ENCODE data around the gene TP53I13.

The TP53I13 gene

DNA sequence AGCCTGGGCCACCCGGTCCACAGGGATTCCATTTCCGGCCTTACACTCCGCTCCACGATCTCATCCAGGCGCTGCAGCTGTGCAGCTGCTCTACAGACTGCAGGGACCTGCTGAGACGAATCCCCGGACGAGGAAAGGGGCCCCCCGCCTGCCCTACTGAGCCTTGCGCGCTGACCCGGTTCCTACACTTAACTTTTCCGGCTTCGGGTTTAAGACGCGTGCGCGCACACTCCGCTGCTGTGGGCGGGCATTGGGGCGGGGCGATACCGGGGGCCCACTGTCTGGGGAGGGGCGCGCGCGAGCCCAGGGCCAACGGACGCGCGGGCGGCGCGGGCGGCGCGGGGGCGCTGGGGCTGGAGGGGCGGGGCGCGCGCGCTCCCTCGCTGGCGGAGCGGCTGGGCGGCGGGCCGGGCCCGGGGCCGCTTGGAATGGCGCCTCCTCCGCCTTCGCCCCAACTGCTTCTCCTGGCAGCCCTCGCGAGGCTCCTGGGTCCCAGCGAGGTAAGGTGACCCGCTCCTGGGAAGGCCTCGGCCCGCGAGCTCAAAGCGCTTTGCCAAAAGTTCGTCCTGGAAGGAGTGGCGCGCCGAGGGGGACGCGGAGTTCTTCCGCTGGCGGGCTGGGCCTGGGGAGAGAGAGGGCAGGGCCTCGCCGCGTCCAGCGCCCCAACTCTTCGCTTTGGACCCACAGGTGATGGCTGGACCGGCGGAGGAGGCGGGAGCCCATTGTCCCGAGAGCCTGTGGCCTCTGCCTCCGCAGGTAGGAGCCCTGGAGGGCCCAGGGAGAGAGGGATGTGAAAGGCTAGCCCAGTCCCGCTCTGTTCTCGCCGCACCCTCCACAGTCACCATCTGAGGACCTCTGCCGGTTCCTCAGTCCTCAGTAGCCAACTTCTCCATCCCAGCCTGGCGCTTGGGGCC lies at the start of gene TP53I13:
Gene TP53I13 (plus strand): TSS at position 371 of the 914 bp plus-strand sequence. CDS start 58 bp downstream, at position 429.
- TF ChIP-seq, protein P1, sequence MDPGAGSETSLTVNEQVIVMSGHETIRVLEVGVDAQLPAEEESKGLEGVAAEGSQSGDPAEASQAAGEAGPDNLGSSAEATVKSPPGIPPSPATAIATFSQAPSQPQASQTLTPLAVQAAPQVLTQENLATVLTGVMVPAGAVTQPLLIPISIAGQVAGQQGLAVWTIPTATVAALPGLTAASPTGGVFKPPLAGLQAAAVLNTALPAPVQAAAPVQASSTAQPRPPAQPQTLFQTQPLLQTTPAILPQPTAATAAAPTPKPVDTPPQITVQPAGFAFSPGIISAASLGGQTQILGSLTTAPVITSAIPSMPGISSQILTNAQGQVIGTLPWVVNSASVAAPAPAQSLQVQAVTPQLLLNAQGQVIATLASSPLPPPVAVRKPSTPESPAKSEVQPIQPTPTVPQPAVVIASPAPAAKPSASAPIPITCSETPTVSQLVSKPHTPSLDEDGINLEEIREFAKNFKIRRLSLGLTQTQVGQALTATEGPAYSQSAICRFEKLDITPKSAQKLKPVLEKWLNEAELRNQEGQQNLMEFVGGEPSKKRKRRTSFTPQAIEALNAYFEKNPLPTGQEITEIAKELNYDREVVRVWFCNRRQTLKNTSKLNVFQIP (CRISPR knock-in tag; IDR thresholded peaks at IDR 0.05; ENCODE audit: borderline replicate concordance, low read depth) = no peak
- TF ChIP-seq CSRNP3 (CRISPR knock-in tag; IDR thresholded peaks at IDR 0.05) (no peak), BACH2 (CRISPR knock-in tag; IDR thresholded peaks at IDR 0.05; ENCODE audit: borderline replicate concordance) (no peak), RARB (CRISPR knock-in tag; IDR thresholded peaks at IDR 0.05) (no peak), ZNF70 (CRISPR knock-in tag; IDR thresholded peaks at IDR 0.05) (no peak), ZFP30 (CRISPR knock-in tag; IDR thresholded peaks at IDR 0.05) (no peak), CSDC2 (CRISPR knock-in tag; IDR thresholded peaks at IDR 0.05) (no peak), TOX (CRISPR knock-in tag; IDR thresholded peaks at IDR 0.05; ENCODE audit: borderline replicate concordance) (no peak), GLIS3 (CRISPR knock-in tag; IDR thresholded peaks at IDR 0.05) (no peak), ZFP3 (CRISPR knock-in tag; IDR thresholded peaks at IDR 0.05) (no peak), ZNF8 (CRISPR knock-in tag; IDR thresholded peaks at IDR 0.05) (no peak), ARNTL (CRISPR knock-in tag; IDR thresholded peaks at IDR 0.05; ENCODE audit: borderline replicate concordance, low read depth) (no peak), ZC3H10 (CRISPR knock-in tag; IDR thresholded peaks at IDR 0.05) (no peak), PPARA (CRISPR knock-in tag; IDR thresholded peaks at IDR 0.05; ENCODE audit: borderline replicate concordance) (no peak)
- TF ChIP-seq, protein P2, sequence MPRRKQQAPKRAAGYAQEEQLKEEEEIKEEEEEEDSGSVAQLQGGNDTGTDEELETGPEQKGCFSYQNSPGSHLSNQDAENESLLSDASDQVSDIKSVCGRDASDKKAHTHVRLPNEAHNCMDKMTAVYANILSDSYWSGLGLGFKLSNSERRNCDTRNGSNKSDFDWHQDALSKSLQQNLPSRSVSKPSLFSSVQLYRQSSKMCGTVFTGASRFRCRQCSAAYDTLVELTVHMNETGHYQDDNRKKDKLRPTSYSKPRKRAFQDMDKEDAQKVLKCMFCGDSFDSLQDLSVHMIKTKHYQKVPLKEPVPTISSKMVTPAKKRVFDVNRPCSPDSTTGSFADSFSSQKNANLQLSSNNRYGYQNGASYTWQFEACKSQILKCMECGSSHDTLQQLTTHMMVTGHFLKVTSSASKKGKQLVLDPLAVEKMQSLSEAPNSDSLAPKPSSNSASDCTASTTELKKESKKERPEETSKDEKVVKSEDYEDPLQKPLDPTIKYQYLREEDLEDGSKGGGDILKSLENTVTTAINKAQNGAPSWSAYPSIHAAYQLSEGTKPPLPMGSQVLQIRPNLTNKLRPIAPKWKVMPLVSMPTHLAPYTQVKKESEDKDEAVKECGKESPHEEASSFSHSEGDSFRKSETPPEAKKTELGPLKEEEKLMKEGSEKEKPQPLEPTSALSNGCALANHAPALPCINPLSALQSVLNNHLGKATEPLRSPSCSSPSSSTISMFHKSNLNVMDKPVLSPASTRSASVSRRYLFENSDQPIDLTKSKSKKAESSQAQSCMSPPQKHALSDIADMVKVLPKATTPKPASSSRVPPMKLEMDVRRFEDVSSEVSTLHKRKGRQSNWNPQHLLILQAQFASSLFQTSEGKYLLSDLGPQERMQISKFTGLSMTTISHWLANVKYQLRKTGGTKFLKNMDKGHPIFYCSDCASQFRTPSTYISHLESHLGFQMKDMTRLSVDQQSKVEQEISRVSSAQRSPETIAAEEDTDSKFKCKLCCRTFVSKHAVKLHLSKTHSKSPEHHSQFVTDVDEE (CRISPR knock-in tag; IDR thresholded peaks at IDR 0.05) = no peak
- peak; percentile 49 for ATAC-seq

DNA sequence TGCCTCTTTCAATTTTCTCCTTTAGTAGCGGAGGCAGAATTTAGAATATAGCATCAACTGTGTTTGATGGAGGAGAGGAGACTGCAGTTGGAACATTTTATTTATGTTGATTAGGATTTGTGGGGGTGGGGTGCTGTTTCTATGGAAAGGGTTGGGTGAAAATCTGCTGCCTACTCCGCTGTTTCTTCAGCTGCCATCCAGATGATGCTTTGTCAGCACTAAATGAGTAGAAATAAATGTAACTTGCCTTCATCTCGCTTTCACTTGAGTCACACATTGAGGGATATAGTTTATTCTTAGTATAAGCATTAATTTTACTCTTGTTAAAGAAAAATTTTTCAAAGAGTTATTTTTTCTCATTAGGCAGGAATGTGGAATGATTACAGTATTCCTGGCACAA lies 43.8 kb upstream of the TP53I13 start:
- no peak for ATAC-seq
- TF ChIP-seq CSDC2 (CRISPR knock-in tag; IDR thresholded peaks at IDR 0.05) = no peak
- no peak for TF ChIP-seq ZFP3 (CRISPR knock-in tag; IDR thresholded peaks at IDR 0.05)

DNA sequence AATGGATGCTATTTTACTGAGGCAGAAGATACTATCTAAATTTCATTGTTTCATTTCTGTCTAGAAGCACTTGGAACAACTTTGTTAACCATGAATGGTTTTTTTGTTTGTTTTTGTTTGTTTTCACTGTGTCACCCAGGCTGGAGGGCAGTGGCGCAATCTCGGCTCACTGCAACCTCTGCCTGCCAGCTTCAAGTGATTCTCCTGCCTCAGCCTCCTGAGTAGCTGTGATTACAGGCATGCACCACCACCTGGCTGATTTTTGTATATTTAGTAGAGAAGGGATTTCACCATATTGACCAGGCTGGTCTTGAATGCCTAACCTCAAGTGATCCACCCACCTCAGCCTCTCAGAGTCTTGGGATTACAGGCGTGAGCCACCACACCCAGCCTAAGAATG lies 42.2 kb upstream of the TP53I13 start:
- ATAC-seq = no peak
- no peak for TF ChIP-seq CSRNP3 (CRISPR knock-in tag; IDR thresholded peaks at IDR 0.05)

GRCh38 chr17:29533976-29534375 lies 34.5 kb upstream of the TP53I13 start:
- TF ChIP-seq PPARA (CRISPR knock-in tag; IDR thresholded peaks at IDR 0.05; ENCODE audit: borderline replicate concordance) (no peak), ESRRG (CRISPR knock-in tag; IDR thresholded peaks at IDR 0.05) (no peak), ZFP30 (CRISPR knock-in tag; IDR thresholded peaks at IDR 0.05) (no peak), TOX (CRISPR knock-in tag; IDR thresholded peaks at IDR 0.05; ENCODE audit: borderline replicate concordance) (no peak), BACH2 (CRISPR knock-in tag; IDR thresholded peaks at IDR 0.05; ENCODE audit: borderline replicate concordance) (no peak), RARB (CRISPR knock-in tag; IDR thresholded peaks at IDR 0.05) (no peak), ZNF70 (CRISPR knock-in tag; IDR thresholded peaks at IDR 0.05) (no peak), CSDC2 (CRISPR knock-in tag; IDR thresholded peaks at IDR 0.05) (no peak), ZC3H10 (CRISPR knock-in tag; IDR thresholded peaks at IDR 0.05) (no peak)
- TF ChIP-seq, protein P3, sequence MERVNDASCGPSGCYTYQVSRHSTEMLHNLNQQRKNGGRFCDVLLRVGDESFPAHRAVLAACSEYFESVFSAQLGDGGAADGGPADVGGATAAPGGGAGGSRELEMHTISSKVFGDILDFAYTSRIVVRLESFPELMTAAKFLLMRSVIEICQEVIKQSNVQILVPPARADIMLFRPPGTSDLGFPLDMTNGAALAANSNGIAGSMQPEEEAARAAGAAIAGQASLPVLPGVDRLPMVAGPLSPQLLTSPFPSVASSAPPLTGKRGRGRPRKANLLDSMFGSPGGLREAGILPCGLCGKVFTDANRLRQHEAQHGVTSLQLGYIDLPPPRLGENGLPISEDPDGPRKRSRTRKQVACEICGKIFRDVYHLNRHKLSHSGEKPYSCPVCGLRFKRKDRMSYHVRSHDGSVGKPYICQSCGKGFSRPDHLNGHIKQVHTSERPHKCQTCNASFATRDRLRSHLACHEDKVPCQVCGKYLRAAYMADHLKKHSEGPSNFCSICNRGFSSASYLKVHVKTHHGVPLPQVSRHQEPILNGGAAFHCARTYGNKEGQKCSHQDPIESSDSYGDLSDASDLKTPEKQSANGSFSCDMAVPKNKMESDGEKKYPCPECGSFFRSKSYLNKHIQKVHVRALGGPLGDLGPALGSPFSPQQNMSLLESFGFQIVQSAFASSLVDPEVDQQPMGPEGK (CRISPR knock-in tag; IDR thresholded peaks at IDR 0.05; ENCODE audit: borderline replicate concordance) = no peak
- no peak for ATAC-seq

Measured in SK-N-SH treated with all-trans-retinoic acid at 6 μM for 48 hours (cell line).